Amniotic stem cell (primary cell): ENCODE measurements around the gene MLF2.
"Not testable (repeated sequence)": the region's sequence is repeated elsewhere in the genome, so short reads cannot be mapped to it uniquely, and the experiment has no call there.

Experiments
- DNase-seq: peaks from one replicate; lab custom pipeline; 2025; lab: John Stamatoyannopoulos, UW

Gene MLF2

DNA sequence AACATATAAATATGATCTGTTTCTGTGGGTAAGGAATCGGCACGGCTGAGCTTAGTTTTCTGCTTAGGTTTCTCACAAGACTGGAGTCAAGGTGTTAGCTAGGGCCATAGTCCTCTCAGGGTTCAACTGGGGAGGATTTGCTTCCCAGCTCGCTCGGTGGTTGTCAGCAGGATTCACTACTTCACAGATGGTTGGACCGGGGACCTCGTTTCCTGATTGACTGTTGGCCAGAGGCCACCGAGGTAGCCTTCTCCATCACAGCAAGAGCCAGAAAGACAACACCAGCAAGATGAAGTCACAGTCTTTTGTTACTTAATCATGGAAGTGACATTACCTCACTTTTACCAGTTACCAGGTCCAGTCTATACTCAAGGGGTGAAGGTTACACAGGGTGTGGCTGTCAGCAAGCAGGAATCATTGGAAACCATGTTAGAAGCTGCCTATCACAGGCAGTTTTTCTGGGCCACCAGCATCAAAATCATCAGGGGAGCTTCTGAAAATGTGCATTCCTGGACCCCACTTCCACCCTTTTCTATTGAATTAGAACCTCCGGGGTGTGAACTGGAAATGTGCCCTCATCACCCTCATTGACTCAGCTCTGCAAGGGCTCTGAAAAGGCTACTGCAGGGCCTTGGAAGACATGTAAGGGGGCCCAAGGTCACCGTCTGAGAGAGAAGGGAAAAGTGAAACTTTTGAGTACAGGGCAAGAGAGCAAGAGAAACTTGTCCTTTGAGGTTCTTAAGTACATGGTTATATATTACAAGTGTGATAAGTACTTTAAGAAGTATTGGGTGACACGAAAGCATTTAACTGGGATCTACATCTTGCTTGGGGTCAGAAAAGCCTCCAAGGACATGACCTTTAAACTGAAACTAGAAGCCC is 18.2 kb downstream of the MLF2 start:
- no peak for DNase-seq

- DNase-seq, result no peak
Observed at GRCh38 chr12:6730169-6730568, 22.8 kb downstream of the MLF2 start.

DNA sequence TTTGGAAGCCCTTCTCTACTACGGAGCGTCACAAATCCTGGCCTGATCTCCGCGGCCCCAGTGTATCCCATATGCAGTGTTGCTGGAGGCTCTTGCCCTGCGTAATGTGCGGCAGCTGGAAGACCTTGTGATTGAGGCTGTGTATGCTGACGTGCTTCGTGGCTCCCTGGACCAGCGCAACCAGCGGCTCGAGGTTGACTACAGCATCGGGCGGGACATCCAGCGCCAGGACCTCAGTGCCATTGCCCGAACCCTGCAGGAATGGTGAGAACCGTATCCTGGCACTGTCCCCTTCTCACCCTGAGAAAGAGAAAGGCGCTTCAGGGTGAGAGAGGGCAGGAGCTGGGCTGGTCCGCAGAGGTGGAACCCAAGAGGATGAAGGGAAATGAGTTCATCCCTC is 23.8 kb downstream of the MLF2 start:
- no peak for DNase-seq

- no peak for DNase-seq
Observed at GRCh38 chr12:6725350-6725749, 27.6 kb downstream of the MLF2 start.

GRCh38 chr12:6724409-6724797 is 28.5 kb downstream of the MLF2 start:
- no peak for DNase-seq

GRCh38 chr12:6723607-6724408 is 29.1 kb downstream of the MLF2 start, which contains the start of gene COPS7A:
TSS of gene COPS7A (plus strand) at chr12:6724046. CDS start at chr12:6724657, 611 bp downstream.
- DNase-seq, result peak; percentile 97

GRCh38 chr12:6722863-6723262 is 30.1 kb downstream of the MLF2 start:
- no peak for DNase-seq

GRCh38 chr12:6716874-6717437 is 36.0 kb downstream of the MLF2 start:
- DNase-seq, result no peak

GRCh38 chr12:6716031-6716873 is 36.7 kb downstream of the MLF2 start:
- DNase-seq, result not testable (repeated sequence)

DNA sequence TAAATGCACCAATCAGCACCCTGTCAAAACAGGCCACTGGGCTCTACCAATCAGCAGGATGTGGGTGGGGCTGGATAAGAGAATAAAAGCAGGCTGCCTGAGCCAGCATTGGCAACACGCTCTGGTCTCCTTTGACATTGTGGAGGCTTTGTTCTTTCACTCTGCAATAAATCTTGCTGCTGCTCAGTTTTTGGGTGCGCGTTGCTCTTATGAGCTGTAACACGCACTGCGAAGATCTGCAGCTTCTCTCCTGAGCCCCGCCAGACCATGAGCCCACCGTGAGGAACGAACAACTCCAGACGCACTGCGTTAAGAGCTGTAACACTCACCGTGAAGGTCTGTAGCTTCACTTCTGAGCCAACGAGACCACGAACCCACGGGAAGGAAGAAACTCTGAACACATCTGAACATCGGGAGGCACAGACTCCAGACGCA is 44.0 kb downstream of the MLF2 start:
- no peak for DNase-seq

- not testable (repeated sequence) for DNase-seq
Observed at GRCh38 chr12:6708351-6708750, 44.6 kb downstream of the MLF2 start.

- DNase-seq, result no peak
Observed at GRCh38 chr12:6703631-6704030, 49.3 kb downstream of the MLF2 start.

DNA sequence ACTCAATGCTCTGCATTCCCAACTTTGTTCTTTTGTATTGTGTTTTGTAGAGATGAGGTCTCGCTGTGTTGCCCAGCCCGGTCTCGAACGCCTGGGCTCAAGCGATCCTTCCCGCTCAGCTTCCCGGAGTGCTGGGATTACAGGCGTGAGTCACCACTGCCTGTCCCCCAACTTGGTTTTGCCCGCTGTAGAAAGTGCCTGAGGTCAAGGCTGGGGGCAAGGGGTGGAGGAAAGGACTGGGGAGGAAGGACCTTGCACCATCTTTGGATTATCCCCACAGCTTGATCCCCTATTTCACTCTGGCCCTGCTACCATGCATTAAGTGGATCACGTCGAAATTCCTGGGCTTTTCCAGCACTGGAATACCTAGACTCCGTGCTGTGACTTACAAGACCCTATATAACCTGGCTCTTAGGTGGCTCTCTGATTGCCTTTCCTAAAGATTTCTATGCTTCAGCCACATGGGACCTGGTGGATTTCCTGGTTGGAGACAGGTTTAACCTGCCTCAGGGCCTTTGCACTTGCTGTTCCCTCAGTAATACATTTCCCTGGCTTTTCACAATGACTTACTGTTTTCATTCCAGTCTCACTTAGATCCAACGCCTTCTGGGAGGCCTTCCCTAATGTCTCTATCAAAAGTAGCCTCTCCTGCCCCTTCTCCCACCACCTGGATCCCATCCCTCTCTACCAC is 51.7 kb downstream of the MLF2 start:
- DNase-seq, result no peak

DNA sequence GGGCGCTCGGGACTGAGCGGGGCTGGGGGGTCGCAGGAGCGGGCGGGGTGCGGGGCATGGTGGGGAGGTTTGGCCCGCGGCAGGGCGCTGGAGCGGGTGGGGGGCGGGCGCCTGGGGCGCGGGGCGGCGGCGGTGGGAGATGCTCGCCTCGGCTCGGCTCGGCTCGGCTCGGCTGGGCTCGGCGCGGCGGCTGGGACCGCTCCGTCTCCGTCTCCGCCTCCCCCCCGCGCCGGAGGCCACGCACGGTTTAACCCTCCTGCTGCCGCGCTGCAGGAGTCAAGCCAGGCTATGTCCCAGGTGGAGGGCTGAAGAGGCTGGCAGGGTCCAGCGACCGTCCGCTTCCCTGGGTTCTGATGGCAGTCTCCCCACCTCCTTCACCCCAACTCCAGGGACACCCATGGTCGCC is 52.3 kb downstream of the MLF2 start, which contains the start of gene PIANP:
Gene PIANP (minus strand): TSS at position 170 of the 406 bp plus-strand sequence. CDS start 2,754 bp downstream, outside the sequence.
- DNase-seq, result peak; percentile 42

GRCh38 chr12:6699989-6700645 is 52.8 kb downstream of the MLF2 start:
- DNase-seq, result no peak

GRCh38 chr12:6699259-6699988 is 53.5 kb downstream of the MLF2 start:
- DNase-seq, result no peak

GRCh38 chr12:6698352-6699046 is 54.4 kb downstream of the MLF2 start:
- DNase-seq, result no peak
